Activated CD4-positive, alpha-beta memory T cell treated with anti-CD3 and anti-CD28 coated beads, Interleukin-2, amount 10 ng/mL, durations not matched to agents 7 days and 5 days (primary cell): ENCODE measurements around the gene CXCL12. TPM values are rescaled to one million over a fixed set of nuclear protein-coding genes. Genes with fewer than 3 reads are reported as not detected.

ENCODE experiments used
- CTCF ChIA-PET: fragments of 350-600 bp; sonication (Branson Sonifier 250); formaldehyde crosslinking; loops from one replicate; lab custom pipeline; 2021; ENCODE audit warnings: antibody characterized with exemption, inconsistent platforms; lab: Charles Lee
- POLR2A ChIA-PET: fragments of 350-600 bp; sonication (Branson Sonifier 250); formaldehyde crosslinking; loops from one replicate; lab custom pipeline; 2021; ENCODE audit warnings: antibody characterized with exemption; lab: Charles Lee
- DNase-seq: peaks from one replicate; pipeline ENCODE4 v3.0.0-alpha.2; 2020
- H3K27ac Mint-ChIP-seq: one replicate; pipeline ENCODE4 v1.8.0; 2021; ENCODE audit warnings: mild to moderate bottlenecking, mixed read lengths
- H3K27me3 Mint-ChIP-seq: one replicate; pipeline ENCODE4 v1.8.0; 2021; ENCODE audit warnings: mixed read lengths
- H3K36me3 Mint-ChIP-seq: one replicate; pipeline ENCODE4 v1.8.0; 2021; ENCODE audit warnings: low read depth, mixed read lengths
- H3K4me1 Mint-ChIP-seq: one replicate; pipeline ENCODE4 v1.8.0; 2021; ENCODE audit warnings: mixed read lengths
- H3K4me3 Mint-ChIP-seq: one replicate; pipeline ENCODE4 v1.8.0; 2021; ENCODE audit warnings: mild to moderate bottlenecking, mixed read lengths
- H3K9me3 Mint-ChIP-seq: one replicate; pipeline ENCODE4 v1.8.0; 2021; ENCODE audit warnings: mixed read lengths
- total RNA-seq, 2 experiments: library from RNA; stranded (reverse); gene quantifications; one replicate each; pipeline ENCODE4 v1.2.3, GENCODE V29; 2021

Gene CXCL12
- total RNA-seq, 2 experiments from 2014 or later, result not detected

DNA sequence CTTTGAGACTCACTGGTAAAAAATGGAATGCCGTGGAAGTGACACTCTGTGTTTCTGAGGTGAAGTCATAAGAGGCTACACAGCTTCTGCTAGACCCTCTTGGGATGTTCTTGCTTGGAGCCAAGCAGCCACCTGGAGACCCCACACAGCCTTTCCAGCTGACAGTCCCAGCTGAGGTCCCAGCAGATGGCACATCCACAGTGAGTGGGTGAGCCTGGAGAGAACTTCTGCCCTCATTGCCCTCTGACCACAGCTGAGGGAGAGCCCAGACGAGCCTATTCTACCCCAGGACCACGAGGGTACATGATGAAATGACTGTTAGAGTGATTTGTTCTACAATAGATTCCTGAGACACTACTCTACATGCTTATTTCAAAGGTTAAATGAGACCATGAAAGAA is 44.3 kb downstream of the CXCL12 start:
- Mint-ChIP-seq H3K36me3 (no peaks in the 10 kb centered on the region), H3K27me3 (no peaks in the 10 kb centered on the region), H3K4me1 (no peaks in the 10 kb centered on the region), H3K27ac (no peak overlapping the region), H3K9me3 (no peaks in the 10 kb centered on the region), H3K4me3 (no peak overlapping the region)
- CTCF ChIA-PET, result no interaction called here
- DNase-seq, result no peak
- POLR2A ChIA-PET, result no interaction called here

DNA sequence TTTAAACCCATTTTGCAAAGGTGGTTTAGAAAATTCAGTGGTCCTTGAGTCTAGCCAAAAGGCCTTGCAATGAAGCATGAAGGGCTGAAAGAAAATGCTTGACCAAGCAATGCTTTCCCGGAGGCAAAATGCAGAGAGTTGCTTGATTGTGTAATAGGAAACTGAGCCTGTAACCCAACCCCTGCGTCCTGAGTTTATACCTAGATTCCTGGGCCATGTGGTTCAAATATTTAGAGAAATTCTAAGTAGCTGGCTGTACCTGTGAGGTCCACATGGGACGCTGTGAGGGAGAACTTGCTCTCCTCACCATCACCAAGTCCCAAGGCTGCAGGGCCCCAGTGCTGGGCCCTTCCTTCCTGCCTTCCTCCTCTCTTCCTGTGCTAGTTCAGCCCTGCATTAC is 45.7 kb downstream of the CXCL12 start:
- Mint-ChIP-seq H3K4me1 (no peaks in the 10 kb centered on the region), H3K27ac (no peak overlapping the region), H3K36me3 (no peaks in the 10 kb centered on the region), H3K9me3 (no peaks in the 10 kb centered on the region), H3K4me3 (no peak overlapping the region), H3K27me3 (no peaks in the 10 kb centered on the region)
- POLR2A ChIA-PET, result no interaction called here
- DNase-seq, result no peak
- CTCF ChIA-PET, result no interaction called here

DNA sequence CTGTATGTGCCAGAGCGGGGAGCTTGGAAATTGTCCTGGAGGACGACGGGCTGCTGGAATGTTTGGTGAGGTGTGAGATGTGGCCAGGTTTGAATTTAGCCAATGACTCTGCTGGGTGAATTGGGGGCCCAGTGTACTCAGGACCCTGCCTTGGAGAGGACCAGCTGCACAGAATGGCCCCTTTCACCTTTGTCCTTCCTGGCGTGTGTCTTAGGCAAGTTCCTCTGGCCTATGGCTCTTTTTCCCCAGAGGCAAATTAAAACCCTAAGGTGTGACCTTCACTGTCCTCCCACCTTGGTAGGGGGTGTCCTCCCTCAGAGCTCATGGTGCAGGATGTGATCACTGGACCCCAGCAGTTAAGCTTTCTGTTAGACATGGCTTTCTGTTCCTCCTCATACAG is 47.8 kb downstream of the CXCL12 start:
- no peak for DNase-seq
- H3K27ac Mint-ChIP-seq, result no peak overlapping the region
- no peaks in the 10 kb centered on the region for H3K27me3 Mint-ChIP-seq
- no peak overlapping the region for H3K4me3 Mint-ChIP-seq
- H3K36me3 Mint-ChIP-seq, result no peaks in the 10 kb centered on the region
- no peaks in the 10 kb centered on the region for H3K9me3 Mint-ChIP-seq
- no peaks in the 10 kb centered on the region for H3K4me1 Mint-ChIP-seq
- CTCF ChIA-PET, result no interaction called here
- POLR2A ChIA-PET, result no interaction called here

DNA sequence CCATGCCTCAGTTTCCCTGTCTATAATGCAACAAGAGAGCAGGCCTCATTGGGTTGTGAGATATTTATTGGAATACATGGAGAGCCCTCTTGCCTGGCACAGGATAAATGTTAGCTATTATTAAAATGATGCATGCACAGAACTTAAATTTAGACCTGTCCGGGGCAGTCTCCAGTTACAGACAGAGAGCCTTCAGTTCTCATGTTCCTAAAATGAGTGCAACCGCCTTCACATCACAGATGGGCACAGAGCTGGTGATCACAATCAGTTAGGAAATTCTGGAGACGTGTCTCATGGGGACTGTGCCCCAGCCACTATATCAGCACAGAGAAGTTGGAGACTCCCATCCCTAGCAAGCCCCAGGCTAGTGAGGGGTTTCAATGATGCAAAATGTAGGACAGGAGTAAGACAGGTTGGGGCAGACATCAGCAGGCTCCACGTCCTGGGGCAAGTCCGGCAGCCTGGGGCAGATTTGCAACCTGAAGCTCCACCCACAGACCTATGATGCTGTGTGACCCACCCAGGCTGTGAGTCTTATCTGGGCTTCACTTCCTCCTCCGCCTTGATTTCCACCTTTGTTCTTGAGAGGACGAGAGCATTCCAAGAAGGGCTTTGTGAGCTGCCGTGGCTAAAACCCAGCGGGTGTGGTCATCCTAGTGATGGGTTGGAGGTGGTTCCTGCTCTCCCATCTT is 49.4 kb downstream of the CXCL12 start:
- Mint-ChIP-seq H3K36me3 (no peaks in the 10 kb centered on the region), H3K4me1 (no peaks in the 10 kb centered on the region), H3K4me3 (no peak overlapping the region), H3K27ac (no peak overlapping the region), H3K27me3 (no peaks in the 10 kb centered on the region), H3K9me3 (no peaks in the 10 kb centered on the region)
- DNase-seq, result no peak
- POLR2A ChIA-PET, result no interaction called here
- CTCF ChIA-PET, result no interaction called here

DNA sequence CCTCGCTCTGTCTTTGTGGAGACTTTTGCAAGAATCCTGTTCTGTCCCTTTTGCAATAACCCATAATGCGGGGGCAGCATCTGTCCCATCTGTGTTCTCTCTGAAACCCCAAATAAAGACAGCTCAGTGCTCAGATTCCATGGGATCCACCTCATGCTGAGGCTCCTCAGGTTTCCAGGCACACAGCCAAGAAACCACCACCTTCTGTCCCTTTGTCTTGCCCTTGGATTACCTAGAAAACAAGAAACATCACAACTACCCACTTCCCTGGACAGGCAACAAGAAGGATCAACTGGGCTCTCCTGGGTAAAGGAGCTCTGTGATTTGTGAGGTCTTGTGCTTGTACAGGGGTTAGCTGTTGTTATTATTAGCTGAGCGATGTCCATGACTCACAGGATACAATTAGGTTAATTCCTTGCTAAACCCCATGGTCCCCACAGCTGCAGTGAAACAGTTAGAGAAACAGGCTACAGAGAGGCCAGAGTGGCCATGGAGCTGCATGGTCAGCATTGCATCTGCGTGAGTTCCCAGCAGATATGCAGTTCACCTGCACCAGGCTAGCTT is 50.2 kb downstream of the CXCL12 start:
- CTCF ChIA-PET, result no interaction called here
- no peaks in the 10 kb centered on the region for H3K4me1 Mint-ChIP-seq

DNA sequence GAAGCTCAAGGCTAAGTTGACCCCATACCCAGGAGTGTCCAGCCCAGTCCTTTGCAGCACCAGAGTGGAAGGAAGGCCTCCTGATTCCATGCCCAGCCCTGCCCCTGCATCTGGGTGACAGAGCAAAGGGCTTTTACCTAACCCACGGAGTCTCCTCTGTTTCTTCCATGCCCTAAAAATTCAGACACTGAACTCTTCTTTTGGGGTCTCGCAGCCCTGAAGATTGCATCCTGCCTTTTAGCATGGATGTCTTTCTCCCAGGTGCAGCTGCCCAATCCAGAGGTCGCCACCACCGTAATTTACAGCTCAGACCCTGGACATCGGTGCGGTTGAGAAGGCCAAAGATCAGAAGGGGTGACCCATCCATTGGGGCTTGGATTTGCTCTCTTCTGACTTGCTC is 50.8 kb downstream of the CXCL12 start:
- POLR2A ChIA-PET, result no interaction called here
- H3K27me3 Mint-ChIP-seq, result no peaks in the 10 kb centered on the region
- no peaks in the 10 kb centered on the region for H3K4me1 Mint-ChIP-seq
- no peak for DNase-seq
- H3K36me3 Mint-ChIP-seq, result no peaks in the 10 kb centered on the region
- no peak overlapping the region for H3K4me3 Mint-ChIP-seq
- H3K27ac Mint-ChIP-seq, result no peak overlapping the region
- CTCF ChIA-PET, result no interaction called here
- H3K9me3 Mint-ChIP-seq, result no peaks in the 10 kb centered on the region

More for the DNA sequence above, 50.2 kb downstream of the CXCL12 start:
- Mint-ChIP-seq H3K9me3 (no peaks in the 10 kb centered on the region), H3K27me3 (no peaks in the 10 kb centered on the region), H3K4me3 (no peak overlapping the region), H3K36me3 (no peaks in the 10 kb centered on the region), H3K27ac (no peak overlapping the region)
- no peak for DNase-seq
- POLR2A ChIA-PET, result no interaction called here

DNA sequence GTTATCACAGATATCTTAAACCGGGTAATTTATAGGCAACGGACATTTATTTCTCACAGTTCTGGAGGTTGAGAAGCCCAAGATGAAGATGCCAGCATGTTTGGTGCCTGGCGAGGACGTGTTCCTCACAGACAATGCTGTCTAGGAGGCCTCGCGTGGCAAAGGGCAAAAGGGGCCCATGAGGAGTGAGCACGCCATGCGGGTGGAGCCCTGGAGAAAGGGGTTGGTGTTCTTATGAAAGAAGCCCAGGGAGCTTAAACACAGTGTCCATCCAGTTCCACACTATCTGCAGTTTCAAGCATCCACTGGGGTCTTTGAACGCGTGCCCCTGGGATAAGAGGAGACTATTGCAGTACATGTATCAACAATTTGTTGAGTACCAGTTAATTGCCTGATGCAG is 51.4 kb downstream of the CXCL12 start:
- H3K4me1 Mint-ChIP-seq, result no peaks in the 10 kb centered on the region
- peaks cover 2% of the 10 kb centered on the region for H3K27me3 Mint-ChIP-seq
- no peak for DNase-seq
- H3K27ac Mint-ChIP-seq, result no peak overlapping the region
- H3K36me3 Mint-ChIP-seq, result no peaks in the 10 kb centered on the region
- no peak overlapping the region for H3K4me3 Mint-ChIP-seq
- ChIA-PET POLR2A (no interaction called here), CTCF (no interaction called here)
- H3K9me3 Mint-ChIP-seq, result no peaks in the 10 kb centered on the region

DNA sequence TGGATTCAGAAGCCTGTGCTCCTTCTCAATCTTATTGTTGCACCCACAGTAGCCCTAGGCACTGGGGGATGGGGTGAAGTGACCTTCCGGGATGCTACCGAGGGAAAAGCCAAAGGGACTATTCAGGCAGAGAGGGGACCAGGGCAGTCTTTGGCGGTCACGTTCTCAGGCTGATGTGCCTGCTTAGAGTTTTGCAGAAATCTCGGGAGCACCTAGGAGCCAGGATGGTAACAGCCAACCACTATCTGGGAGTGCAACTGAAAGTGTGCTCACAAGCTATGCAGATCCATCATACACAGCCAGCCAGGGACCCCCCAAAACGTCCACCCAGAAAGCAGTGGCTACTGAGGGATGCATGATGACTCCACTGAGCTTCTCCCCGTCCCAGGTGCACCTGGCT is 52.4 kb downstream of the CXCL12 start:
- no peak overlapping the region for H3K27ac Mint-ChIP-seq
- H3K36me3 Mint-ChIP-seq, result no peaks in the 10 kb centered on the region
- H3K27me3 Mint-ChIP-seq, result peaks cover 7% of the 10 kb centered on the region
- no peaks in the 10 kb centered on the region for H3K4me1 Mint-ChIP-seq
- POLR2A ChIA-PET, result no interaction called here
- no peak for DNase-seq
- no peak overlapping the region for H3K4me3 Mint-ChIP-seq
- CTCF ChIA-PET, result no interaction called here
- no peaks in the 10 kb centered on the region for H3K9me3 Mint-ChIP-seq

DNA sequence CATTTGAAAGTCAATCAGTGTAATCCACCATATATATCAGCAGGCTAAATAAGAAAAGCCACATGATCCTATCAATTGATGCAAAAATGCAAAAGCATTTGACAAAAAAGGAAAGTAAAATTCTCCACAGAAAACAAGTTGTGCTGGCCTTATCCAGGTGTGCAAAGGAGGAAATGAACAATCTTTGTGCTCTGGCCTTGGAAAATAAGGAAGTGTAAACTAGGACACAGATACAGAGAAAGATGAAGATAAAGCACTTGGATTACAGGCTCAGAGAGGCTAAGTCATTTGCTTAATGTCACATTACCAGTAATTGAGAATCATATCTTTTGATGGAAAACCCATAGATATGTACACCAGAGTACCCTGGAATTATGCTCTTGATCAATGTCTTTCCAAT is 54.5 kb downstream of the CXCL12 start:
- H3K9me3 Mint-ChIP-seq, result no peaks in the 10 kb centered on the region

DNA sequence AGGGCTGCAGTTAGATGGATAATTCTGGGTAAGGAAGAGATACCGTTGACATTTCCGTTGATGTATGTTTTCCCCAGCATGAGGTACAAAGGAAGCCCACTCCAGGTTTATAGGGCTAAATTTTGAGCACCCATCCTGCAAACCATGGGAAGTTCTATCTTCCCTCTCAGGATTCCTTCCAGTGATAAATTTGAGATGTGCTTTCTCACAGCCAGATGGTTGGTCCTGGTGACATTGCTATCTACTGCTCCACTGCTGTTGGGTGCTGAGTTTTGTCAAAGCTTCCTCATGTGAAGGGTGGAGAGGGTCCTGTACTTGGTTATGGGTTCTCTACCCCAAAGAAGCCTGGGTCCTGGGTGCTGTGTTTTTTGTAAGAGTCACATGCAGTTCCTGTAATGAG is 57.4 kb downstream of the CXCL12 start:
- DNase-seq, result no peak
- H3K36me3 Mint-ChIP-seq, result no peaks in the 10 kb centered on the region
- H3K27me3 Mint-ChIP-seq, result peaks cover 7% of the 10 kb centered on the region
- H3K27ac Mint-ChIP-seq, result no peak overlapping the region
- H3K4me3 Mint-ChIP-seq, result no peak overlapping the region
- CTCF ChIA-PET, result interaction anchor here (1.2 kb wide), 1 partner anchor 16 kb away, joined by 3 read pairs; no protein-coding TSS in a partner anchor
- POLR2A ChIA-PET, result no interaction called here
- H3K9me3 Mint-ChIP-seq, result no peaks in the 10 kb centered on the region
- H3K4me1 Mint-ChIP-seq, result no peaks in the 10 kb centered on the region

More for the DNA sequence above, 54.5 kb downstream of the CXCL12 start:
- Mint-ChIP-seq H3K4me3 (no peak overlapping the region), H3K4me1 (no peaks in the 10 kb centered on the region), H3K36me3 (no peaks in the 10 kb centered on the region), H3K27ac (no peak overlapping the region), H3K27me3 (peaks cover 7% of the 10 kb centered on the region)
- no peak for DNase-seq
- ChIA-PET CTCF (no interaction called here), POLR2A (no interaction called here)
